Measurements from ENCODE around the gene CCDC57.

The CCDC57 gene

GRCh38 chr17:82156284-82156925 is 56.2 kb downstream of the CCDC57 start:
- H3K36me3 ChIP-seq (ENCODE audit: control insufficient read depth in 2 of 2, insufficient read depth in 2 of 2, low read length in 2 of 2) = peaks cover 16% of the 10 kb centered on the region in 2 donors
- H3K4me1 ChIP-seq (ENCODE audit: control insufficient read depth, insufficient read depth, low read length) = peaks cover 2% of the 10 kb centered on the region
- H3K9me3 ChIP-seq (ENCODE audit: control insufficient read depth in 2 of 2, low read length in 2 of 2) = no peaks in the 10 kb centered on the region

GRCh38 chr17:82155606-82156005 is 57.0 kb downstream of the CCDC57 start:
- no peak overlapping the region for H3K4me3 ChIP-seq (ENCODE audit: low read length in 2 of 2)
- peaks cover 13% of the 10 kb centered on the region in 2 donors for H3K36me3 ChIP-seq (ENCODE audit: control insufficient read depth in 2 of 2, insufficient read depth in 2 of 2, low read length in 2 of 2)
- no peak overlapping the region for H3K9ac ChIP-seq (ENCODE audit: low read length in 2 of 2)
- no peak overlapping the region for H3K27ac ChIP-seq (ENCODE audit: low read length)
- peaks cover 2% of the 10 kb centered on the region for H3K4me1 ChIP-seq (ENCODE audit: control insufficient read depth, insufficient read depth, low read length)
- H3K27me3 ChIP-seq (ENCODE audit: control insufficient read depth in 1 of 2, insufficient read depth in 2 of 2, low read length in 2 of 2) = no peaks in the 10 kb centered on the region
- no peaks in the 10 kb centered on the region for H3K9me3 ChIP-seq (ENCODE audit: control insufficient read depth in 2 of 2, low read length in 2 of 2)

More at GRCh38 chr17:82156284-82156925, 56.2 kb downstream of the CCDC57 start:
- Histone ChIP-seq H3K27ac (ENCODE audit: low read length) (no peak overlapping the region), H3K4me3 (ENCODE audit: low read length in 2 of 2) (no peak overlapping the region), H3K9ac (ENCODE audit: low read length in 2 of 2) (no peak overlapping the region), H3K27me3 (ENCODE audit: control insufficient read depth in 1 of 2, insufficient read depth in 2 of 2, low read length in 2 of 2) (no peaks in the 10 kb centered on the region)

- H3K9ac ChIP-seq (ENCODE audit: low read length in 2 of 2) = no peak overlapping the region
- peaks cover 2% of the 10 kb centered on the region for H3K4me1 ChIP-seq (ENCODE audit: control insufficient read depth, insufficient read depth, low read length)
- H3K4me3 ChIP-seq (ENCODE audit: low read length in 2 of 2) = no peak overlapping the region
- no peaks in the 10 kb centered on the region for H3K9me3 ChIP-seq (ENCODE audit: control insufficient read depth in 2 of 2, low read length in 2 of 2)
- H3K27me3 ChIP-seq (ENCODE audit: control insufficient read depth in 1 of 2, insufficient read depth in 2 of 2, low read length in 2 of 2) = no peaks in the 10 kb centered on the region
- H3K27ac ChIP-seq (ENCODE audit: low read length) = no peak overlapping the region
- peaks cover 8 to 10% of the 10 kb centered on the region in 2 donors for H3K36me3 ChIP-seq (ENCODE audit: control insufficient read depth in 2 of 2, insufficient read depth in 2 of 2, low read length in 2 of 2)
Observed at GRCh38 chr17:82154881-82155331, 57.7 kb downstream of the CCDC57 start.

- H3K9me3 ChIP-seq (ENCODE audit: control insufficient read depth in 2 of 2, low read length in 2 of 2) = no peaks in the 10 kb centered on the region
- H3K4me3 ChIP-seq (ENCODE audit: low read length in 2 of 2) = no peak overlapping the region
- no peaks in the 10 kb centered on the region for H3K27me3 ChIP-seq (ENCODE audit: control insufficient read depth in 1 of 2, insufficient read depth in 2 of 2, low read length in 2 of 2)
- no peak overlapping the region for H3K27ac ChIP-seq (ENCODE audit: low read length)
- no peak overlapping the region for H3K9ac ChIP-seq (ENCODE audit: low read length in 2 of 2)
- H3K4me1 ChIP-seq (ENCODE audit: control insufficient read depth, insufficient read depth, low read length) = peaks cover 2% of the 10 kb centered on the region
- peaks cover 5 to 8% of the 10 kb centered on the region in 2 donors for H3K36me3 ChIP-seq (ENCODE audit: control insufficient read depth in 2 of 2, insufficient read depth in 2 of 2, low read length in 2 of 2)
Observed at GRCh38 chr17:82153745-82154375, 58.8 kb downstream of the CCDC57 start.

- Histone ChIP-seq H3K9ac (ENCODE audit: low read length in 2 of 2) (no peak overlapping the region), H3K4me3 (ENCODE audit: low read length in 2 of 2) (no peak overlapping the region), H3K27ac (ENCODE audit: low read length) (no peak overlapping the region), H3K9me3 (ENCODE audit: control insufficient read depth in 2 of 2, low read length in 2 of 2) (no peaks in the 10 kb centered on the region), H3K27me3 (ENCODE audit: control insufficient read depth in 1 of 2, insufficient read depth in 2 of 2, low read length in 2 of 2) (no peaks in the 10 kb centered on the region), H3K36me3 (ENCODE audit: control insufficient read depth in 2 of 2, insufficient read depth in 2 of 2, low read length in 2 of 2) (peaks cover 5 to 8% of the 10 kb centered on the region in 2 donors), H3K4me1 (ENCODE audit: control insufficient read depth, insufficient read depth, low read length) (peaks cover 2% of the 10 kb centered on the region)
Observed at GRCh38 chr17:82153295-82153691, 59.3 kb downstream of the CCDC57 start.

GRCh38 chr17:82152556-82153294 is 59.9 kb downstream of the CCDC57 start:
- no peak overlapping the region for H3K9ac ChIP-seq (ENCODE audit: low read length in 2 of 2)
- H3K9me3 ChIP-seq (ENCODE audit: control insufficient read depth in 2 of 2, low read length in 2 of 2) = no peaks in the 10 kb centered on the region
- H3K4me3 ChIP-seq (ENCODE audit: low read length in 2 of 2) = no peak overlapping the region
- H3K27ac ChIP-seq (ENCODE audit: low read length) = no peak overlapping the region
- peaks cover 2% of the 10 kb centered on the region for H3K4me1 ChIP-seq (ENCODE audit: control insufficient read depth, insufficient read depth, low read length)
- H3K36me3 ChIP-seq (ENCODE audit: control insufficient read depth in 2 of 2, insufficient read depth in 2 of 2, low read length in 2 of 2) = peaks cover 5 to 8% of the 10 kb centered on the region in 2 donors
- H3K27me3 ChIP-seq (ENCODE audit: control insufficient read depth in 1 of 2, insufficient read depth in 2 of 2, low read length in 2 of 2) = no peaks in the 10 kb centered on the region

- H3K9me3 ChIP-seq (ENCODE audit: control insufficient read depth in 2 of 2, low read length in 2 of 2) = no peaks in the 10 kb centered on the region
- peaks cover 3 to 8% of the 10 kb centered on the region in 2 donors for H3K36me3 ChIP-seq (ENCODE audit: control insufficient read depth in 2 of 2, insufficient read depth in 2 of 2, low read length in 2 of 2)
- peaks cover 2% of the 10 kb centered on the region for H3K4me1 ChIP-seq (ENCODE audit: control insufficient read depth, insufficient read depth, low read length)
- no peak overlapping the region for H3K9ac ChIP-seq (ENCODE audit: low read length in 2 of 2)
- H3K27me3 ChIP-seq (ENCODE audit: control insufficient read depth in 1 of 2, insufficient read depth in 2 of 2, low read length in 2 of 2) = no peaks in the 10 kb centered on the region
- H3K4me3 ChIP-seq (ENCODE audit: low read length in 2 of 2) = no peak overlapping the region
- no peak overlapping the region for H3K27ac ChIP-seq (ENCODE audit: low read length)
Observed at GRCh38 chr17:82152114-82152513, 60.5 kb downstream of the CCDC57 start.

- peaks cover 3 to 14% of the 10 kb centered on the region in 2 donors for H3K36me3 ChIP-seq (ENCODE audit: control insufficient read depth in 2 of 2, insufficient read depth in 2 of 2, low read length in 2 of 2)
- H3K27me3 ChIP-seq (ENCODE audit: control insufficient read depth in 1 of 2, insufficient read depth in 2 of 2, low read length in 2 of 2) = no peaks in the 10 kb centered on the region
- H3K4me3 ChIP-seq (ENCODE audit: low read length in 2 of 2) = no peak overlapping the region
- H3K4me1 ChIP-seq (ENCODE audit: control insufficient read depth, insufficient read depth, low read length) = peaks cover 2% of the 10 kb centered on the region
- H3K9ac ChIP-seq (ENCODE audit: low read length in 2 of 2) = no peak overlapping the region
- H3K9me3 ChIP-seq (ENCODE audit: control insufficient read depth in 2 of 2, low read length in 2 of 2) = no peaks in the 10 kb centered on the region
- H3K27ac ChIP-seq (ENCODE audit: low read length) = no peak overlapping the region
Observed at GRCh38 chr17:82151106-82151957, 61.3 kb downstream of the CCDC57 start.

GRCh38 chr17:82149401-82150099 is 63.1 kb downstream of the CCDC57 start:
- Histone ChIP-seq H3K4me1 (ENCODE audit: control insufficient read depth, insufficient read depth, low read length) (peaks cover 2% of the 10 kb centered on the region), H3K36me3 (ENCODE audit: control insufficient read depth in 2 of 2, insufficient read depth in 2 of 2, low read length in 2 of 2) (peaks cover 2 to 11% of the 10 kb centered on the region in 2 donors), H3K27me3 (ENCODE audit: control insufficient read depth in 1 of 2, insufficient read depth in 2 of 2, low read length in 2 of 2) (no peaks in the 10 kb centered on the region), H3K9ac (ENCODE audit: low read length in 2 of 2) (no peak overlapping the region), H3K4me3 (ENCODE audit: low read length in 2 of 2) (no peak overlapping the region), H3K27ac (ENCODE audit: low read length) (no peak overlapping the region), H3K9me3 (ENCODE audit: control insufficient read depth in 2 of 2, low read length in 2 of 2) (no peaks in the 10 kb centered on the region)

GRCh38 chr17:82148997-82149396 is 63.6 kb downstream of the CCDC57 start:
- H3K36me3 ChIP-seq (ENCODE audit: control insufficient read depth in 2 of 2, insufficient read depth in 2 of 2, low read length in 2 of 2) = peaks cover 0 to 6% of the 10 kb centered on the region in 2 donors
- H3K4me3 ChIP-seq (ENCODE audit: low read length in 2 of 2) = no peak overlapping the region
- H3K27me3 ChIP-seq (ENCODE audit: control insufficient read depth in 1 of 2, insufficient read depth in 2 of 2, low read length in 2 of 2) = no peaks in the 10 kb centered on the region
- no peak overlapping the region for H3K9ac ChIP-seq (ENCODE audit: low read length in 2 of 2)
- peaks cover 2% of the 10 kb centered on the region for H3K4me1 ChIP-seq (ENCODE audit: control insufficient read depth, insufficient read depth, low read length)
- no peaks in the 10 kb centered on the region for H3K9me3 ChIP-seq (ENCODE audit: control insufficient read depth in 2 of 2, low read length in 2 of 2)
- H3K27ac ChIP-seq (ENCODE audit: low read length) = no peak overlapping the region
